HCT116 (cell line): Measurements from ENCODE around the gene MSMB. TPM values are rescaled to one million over a fixed set of nuclear protein-coding genes. Genes with fewer than 3 reads are reported as not detected.

ENCODE experiments used
- ATAC-seq: fragments of 200-7000 bp; cut with Tn5 transposase; 2 replicates; pipeline ENCODE4 v1.9.1; 2020; ENCODE audit warnings: mild to moderate bottlenecking, moderate library complexity
- BruUV-seq: library from RNA; stranded (reverse); fragments of 400-500 nt; replicated peaks from 2 replicates; lab custom pipeline; 2021; lab: Mats Ljungman, UMichigan
- CTCF ChIA-PET: fragments of 300-600 bp; sonication (Branson Sonifier 250); formaldehyde crosslinking; loops from one replicate; lab custom pipeline; 2021; ENCODE audit warnings: antibody characterized with exemption; lab: Charles Lee
- POLR2A ChIA-PET: fragments of 300-600, 350-600 bp; sonication (Branson Sonifier 250); formaldehyde crosslinking; loops from one replicate; lab custom pipeline; 2021; ENCODE audit warnings: antibody characterized with exemption; lab: Charles Lee
- RAD21 ChIA-PET, 2 experiments: fragments of 300-600 bp; sonication (Branson Sonifier 250); formaldehyde crosslinking; loops; one replicate each; lab custom pipeline; 2023; ENCODE audit warnings: low total read pairs in 2 of 2; ENCODE audit not compliant: uncharacterized antibody in 2 of 2, unreplicated experiment in 2 of 2, low non-redundant PET in 1 of 2; lab: Charles Lee
- DNase-seq: peaks from one replicate; pipeline ENCODE4 v3.0.0-alpha.2; 2010; ENCODE audit warnings: low read depth, low spot score
- H2AFZ ChIP-seq: fragments of 200-600 bp; shearing (Covaris generic), sonication (generic); 2 replicates; pipeline ENCODE4 v1.6.1; 2017; ENCODE audit warnings: low read depth, mixed run types, mixed read lengths, antibody characterized with exemption, low read length; ENCODE audit not compliant: poor library complexity, severe bottlenecking
- H3K27ac ChIP-seq: 2 replicates; pipeline ENCODE4 v1.5.1; 2012; ENCODE audit warnings: low read depth, low read length
- H3K27me3 ChIP-seq: fragments of 200-600 bp; sonication (generic); 2 replicates; pipeline ENCODE4 v1.6.1; 2016; ENCODE audit warnings: mixed run types, low read length, mixed read lengths; ENCODE audit not compliant: insufficient read depth
- H3K36me3 ChIP-seq, 2 experiments: fragments of 200-500 bp in 1 of 2; fragments of 200-600 bp in 1 of 2; sonication (Bioruptor generic) in 1 of 2; sonication (generic) in 1 of 2; 2 replicates each; pipeline versions ENCODE4 v1.5.1 to v1.6.1; 2014 to 2016; ENCODE audit warnings: low read length in 2 of 2, inconsistent platforms in 1 of 2, mixed read lengths in 1 of 2, mixed run types in 1 of 2; ENCODE audit not compliant: insufficient read depth in 2 of 2, control insufficient read depth in 1 of 2
- H3K4me1 ChIP-seq, 2 experiments: fragments of 200-600 bp in 1 of 2; sonication (generic) in 1 of 2; 2 replicates each; pipeline versions ENCODE4 v1.5.1 to v1.6.1; 2012 to 2017; ENCODE audit warnings: low read length in 2 of 2, inconsistent platforms in 1 of 2, mild to moderate bottlenecking in 1 of 2, mixed read lengths in 1 of 2, mixed run types in 1 of 2, moderate library complexity in 1 of 2; ENCODE audit not compliant: insufficient read depth in 2 of 2, control insufficient read depth in 1 of 2
- H3K4me2 ChIP-seq: fragments of 200-600 bp; sonication (generic); 2 replicates; pipeline ENCODE4 v1.6.1; 2017; ENCODE audit warnings: mixed run types, low read length, mixed read lengths
- H3K4me3 ChIP-seq, 2 experiments: fragments of 200-600 bp in 1 of 2; sonication (generic) in 1 of 2; replicated peaks in 1 of 2; 2 replicates each; pipeline ENCODE4 v1.5.1; 2011 to 2016; ENCODE audit warnings: low read length in 2 of 2, control low read depth in 1 of 2, low read depth in 1 of 2, mild to moderate bottlenecking in 1 of 2, mixed read lengths in 1 of 2, mixed run types in 1 of 2
- H3K79me2 ChIP-seq: fragments of 200-600 bp; sonication (generic); 2 replicates; pipeline ENCODE4 v1.6.1; 2017; ENCODE audit warnings: mild to moderate bottlenecking, mixed run types, low read length, moderate library complexity, mixed read lengths; ENCODE audit not compliant: insufficient read depth
- H3K9ac ChIP-seq: fragments of 200-600 bp; sonication (generic); 2 replicates; pipeline ENCODE4 v1.6.1; 2016; ENCODE audit warnings: low read length, mixed read lengths
- H3K9me2 ChIP-seq: fragments of 200-600 bp; sonication (generic), shearing (Covaris generic); 2 replicates; pipeline ENCODE4 v1.6.1; 2017; ENCODE audit warnings: mixed run types, mild to moderate bottlenecking, moderate library complexity; ENCODE audit not compliant: insufficient read depth
- H3K9me3 ChIP-seq, 2 experiments: fragments of 200-500 bp in 1 of 2; fragments of 200-600 bp in 1 of 2; sonication (Bioruptor generic) in 1 of 2; sonication (generic) in 1 of 2; 2 replicates each; pipeline ENCODE4 v1.6.1; 2014 to 2017; ENCODE audit warnings: low read length in 2 of 2, mixed read lengths in 2 of 2, inconsistent platforms in 1 of 2, low read depth in 1 of 2, mild to moderate bottlenecking in 1 of 2, mixed run types in 1 of 2, moderate library complexity in 1 of 2; ENCODE audit not compliant: control insufficient read depth in 1 of 2, insufficient read depth in 1 of 2
- H4K20me1 ChIP-seq: fragments of 200-600 bp; sonication (generic), shearing (Covaris generic); 2 replicates; pipeline ENCODE4 v1.6.1; 2017; ENCODE audit warnings: mixed run types, mild to moderate bottlenecking, moderate library complexity; ENCODE audit not compliant: insufficient read depth
- CBX3 ChIP-seq: IDR thresholded peaks from 2 replicates; pipeline ENCODE4 v1.6.1; 2012; ENCODE audit warnings: low read depth
- CEBPB ChIP-seq: IDR thresholded peaks from 2 replicates; pipeline ENCODE4 v1.6.1; 2012; ENCODE audit warnings: low read depth
- EZH2phosphoT487 ChIP-seq: fragments of 200-600 bp; IDR thresholded peaks from 2 replicates; pipeline ENCODE4 v1.6.1; 2018; ENCODE audit warnings: antibody characterized with exemption, borderline replicate concordance
- FOSL1 ChIP-seq: IDR thresholded peaks from 2 replicates; pipeline ENCODE4 v1.6.1; 2012; ENCODE audit warnings: low read depth
- JUND ChIP-seq: IDR thresholded peaks from 2 replicates; pipeline ENCODE4 v1.6.1; 2012
- RAD21 ChIP-seq: IDR thresholded peaks from 2 replicates; pipeline ENCODE4 v1.6.1; 2012; ENCODE audit warnings: low read depth, mild to moderate bottlenecking
- SIN3A ChIP-seq: IDR thresholded peaks from 2 replicates; pipeline ENCODE4 v1.6.1; 2012; ENCODE audit warnings: low read depth
- SRF ChIP-seq: IDR thresholded peaks from 2 replicates; pipeline ENCODE4 v1.6.1; 2012; ENCODE audit warnings: low read depth
- TCF7L2 ChIP-seq: IDR thresholded peaks from 2 replicates; pipeline ENCODE4 v1.7.0; 2011; ENCODE audit warnings: borderline replicate concordance, inconsistent platforms; ENCODE audit not compliant: insufficient read depth, insufficient read length; ENCODE audit errors: extremely low read depth
- YY1 ChIP-seq: IDR thresholded peaks from 2 replicates; pipeline ENCODE4 v1.6.1; 2011; ENCODE audit warnings: low read length, low read depth, moderate library complexity, mild to moderate bottlenecking; ENCODE audit not compliant: insufficient replicate concordance; ENCODE audit errors: extremely low read depth
- intact Hi-C: fragments of 100-400 bp; cut with micrococcal nuclease; formaldehyde crosslinking; loops from 2 replicates; pipeline ENCODE4 v1.10.0; 2022
- total RNA-seq: library from RNA; stranded (reverse); gene quantifications from one replicate; pipeline ENCODE4 v1.2.1, GENCODE V29; 2021; ENCODE audit not compliant: unreplicated experiment
- TF ChIP-seq, protein P1 (sequence below), 3 experiments: fragments of 200-600 bp in 1 of 3; sonication (generic) in 1 of 3; IDR thresholded peaks in 2 of 3; conservative IDR thresholded peaks in 1 of 3; 2 replicates each; pipeline ENCODE4 v1.5.1; 2012 to 2017; ENCODE audit warnings: low read depth in 2 of 3, low read length in 2 of 3, antibody characterized with exemption in 1 of 3, borderline replicate concordance in 1 of 3, control low read depth in 1 of 3, mild to moderate bottlenecking in 1 of 3, mixed read lengths in 1 of 3, mixed run types in 1 of 3, moderate library complexity in 1 of 3; ENCODE audit not compliant: insufficient read depth in 1 of 3

MSMB gene
- total RNA-seq, 1 experiment from 2014 or later, result not detected

DNA sequence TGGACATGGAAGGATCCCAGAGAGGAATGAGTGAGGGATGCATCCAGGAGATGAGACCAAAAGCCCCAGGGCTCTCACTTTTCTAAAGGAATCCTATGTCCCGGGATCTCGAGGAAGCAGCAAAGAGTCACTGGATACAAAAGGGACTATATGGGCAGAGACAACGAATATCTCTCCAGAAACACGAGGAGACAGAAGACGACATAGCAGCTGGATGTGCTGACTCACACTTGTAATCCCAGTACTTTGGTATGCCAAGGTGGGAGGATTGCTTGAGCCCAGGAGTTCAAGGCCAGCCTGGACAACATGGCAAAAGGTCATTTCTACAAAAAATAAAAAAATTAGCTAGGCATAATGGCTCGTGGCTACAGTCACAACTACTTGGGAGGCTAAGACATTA, 24.7 kb upstream of the MSMB start (continued):
- TF ChIP-seq, protein P1, sequence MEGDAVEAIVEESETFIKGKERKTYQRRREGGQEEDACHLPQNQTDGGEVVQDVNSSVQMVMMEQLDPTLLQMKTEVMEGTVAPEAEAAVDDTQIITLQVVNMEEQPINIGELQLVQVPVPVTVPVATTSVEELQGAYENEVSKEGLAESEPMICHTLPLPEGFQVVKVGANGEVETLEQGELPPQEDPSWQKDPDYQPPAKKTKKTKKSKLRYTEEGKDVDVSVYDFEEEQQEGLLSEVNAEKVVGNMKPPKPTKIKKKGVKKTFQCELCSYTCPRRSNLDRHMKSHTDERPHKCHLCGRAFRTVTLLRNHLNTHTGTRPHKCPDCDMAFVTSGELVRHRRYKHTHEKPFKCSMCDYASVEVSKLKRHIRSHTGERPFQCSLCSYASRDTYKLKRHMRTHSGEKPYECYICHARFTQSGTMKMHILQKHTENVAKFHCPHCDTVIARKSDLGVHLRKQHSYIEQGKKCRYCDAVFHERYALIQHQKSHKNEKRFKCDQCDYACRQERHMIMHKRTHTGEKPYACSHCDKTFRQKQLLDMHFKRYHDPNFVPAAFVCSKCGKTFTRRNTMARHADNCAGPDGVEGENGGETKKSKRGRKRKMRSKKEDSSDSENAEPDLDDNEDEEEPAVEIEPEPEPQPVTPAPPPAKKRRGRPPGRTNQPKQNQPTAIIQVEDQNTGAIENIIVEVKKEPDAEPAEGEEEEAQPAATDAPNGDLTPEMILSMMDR (IDR thresholded peaks at IDR 0.05 in 2 of 3, conservative IDR thresholded peaks at IDR 0.05 in 1 of 3; ENCODE audit: borderline replicate concordance in 1 of 3, insufficient read depth in 1 of 3, low read depth in 2 of 3, low read length in 2 of 3), result no peak
- TF ChIP-seq EZH2phosphoT487 (no peak), CEBPB (no peak)

DNA sequence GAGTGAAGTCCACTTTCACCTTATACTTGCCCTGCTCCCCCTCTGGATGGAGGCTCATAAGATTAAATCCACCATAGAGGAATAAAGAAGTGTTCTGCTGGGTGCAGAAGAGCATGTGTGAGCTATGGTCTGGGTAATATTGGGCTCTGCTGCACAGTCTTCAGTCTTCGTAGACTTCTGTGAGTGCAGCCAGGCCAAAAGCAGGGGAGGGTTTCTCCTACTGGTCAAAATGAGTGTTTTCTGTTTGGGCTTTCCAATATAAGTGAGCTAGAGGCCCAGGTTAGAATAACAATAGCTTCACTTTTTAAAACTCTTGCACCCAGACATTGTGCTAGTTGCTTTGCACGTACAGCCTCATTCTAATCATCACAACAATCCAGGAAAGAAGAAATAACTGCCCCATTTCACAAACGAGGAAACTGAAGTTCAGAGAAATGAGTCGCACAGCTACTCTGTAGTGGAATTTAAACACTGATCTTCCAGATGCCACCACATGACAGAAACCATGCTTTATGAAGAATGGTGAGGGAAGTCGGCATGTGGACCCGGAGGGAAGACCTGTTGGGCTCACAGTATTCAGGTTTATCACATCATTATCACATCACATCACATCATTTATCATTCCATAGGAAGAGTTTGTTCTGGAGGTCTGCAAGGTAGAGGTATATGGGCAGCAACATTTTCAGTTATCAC, 23.8 kb upstream of the MSMB start:
- ChIA-PET RAD21 (no interaction called here), CTCF (no interaction called here), POLR2A (no interaction called here)
- Histone ChIP-seq H4K20me1 (no peaks in the 10 kb centered on the region), H3K9ac (no peak overlapping the region), H3K27me3 (no peaks in the 10 kb centered on the region), H3K4me1 (no peaks in the 10 kb centered on the region), H3K9me2 (no peaks in the 10 kb centered on the region), H3K36me3 (no peaks in the 10 kb centered on the region), H3K79me2 (no peaks in the 10 kb centered on the region), H3K27ac (no peak overlapping the region), H2AFZ (no peak overlapping the region), H3K9me3 (no peaks in the 10 kb centered on the region), H3K4me2 (no peak overlapping the region), H3K4me3 (no peak overlapping the region)
- intact Hi-C loops, result no loop called here
- no peak for ATAC-seq
- no peak for TF ChIP-seq YY1
- TF ChIP-seq RAD21, result no peak
- TF ChIP-seq SIN3A, result no peak
- TF ChIP-seq TCF7L2, result no peak
- no peak for TF ChIP-seq FOSL1
- TF ChIP-seq SRF, result no peak
- no peak for TF ChIP-seq JUND
- TF ChIP-seq CBX3, result no peak
- DNase-seq, result no peak
- BruUV-seq, result no TSS peak
